ENCODE data around the gene TRRAP. TPM values are rescaled to one million over a fixed set of nuclear protein-coding genes. Genes with fewer than 3 reads are reported as not detected.

Gene TRRAP
- polyA plus RNA-seq, 1 donor (not counting 4 experiments of a cell fraction or from before 2014, with no cell fraction given), result 6.1 TPM

GRCh38 chr7:98921608-98922372 lies 43.5 kb downstream of the TRRAP start:
- Histone ChIP-seq H3K4me1 (ENCODE audit: control insufficient read depth, extremely low read depth, insufficient read depth, low read length) (no peaks in the 10 kb centered on the region), H3K9me3 (ENCODE audit: control insufficient read depth, low read depth, low read length) (no peaks in the 10 kb centered on the region), H2AFZ (ENCODE audit: control insufficient read depth, low read length) (no peak overlapping the region), H3K27ac (ENCODE audit: control insufficient read depth, insufficient read depth, low read length) (no peak overlapping the region), H4K20me1 (ENCODE audit: control insufficient read depth, extremely low read depth, insufficient read depth, low read length) (no peaks in the 10 kb centered on the region), H3K79me2 (ENCODE audit: control insufficient read depth, insufficient read depth, low read length) (no peaks in the 10 kb centered on the region), H3K9me1 (ENCODE audit: control insufficient read depth, extremely low read depth, insufficient read depth, low read length) (no peaks in the 10 kb centered on the region), H3K4me3 (ENCODE audit: control insufficient read depth in 2 of 3, extremely low read depth in 1 of 3, insufficient read depth in 2 of 3, low read depth in 1 of 3, low read length in 3 of 3) (no peak overlapping the region), H3K27me3 (ENCODE audit: control insufficient read depth, extremely low read depth, insufficient read depth, low read length) (no peaks in the 10 kb centered on the region), H3K4me2 (ENCODE audit: control insufficient read depth, extremely low read depth, insufficient read depth, low read depth, low read length) (no peak overlapping the region), H3K36me3 (ENCODE audit: control insufficient read depth in 2 of 2, extremely low read depth in 1 of 2, insufficient read depth in 2 of 2, low read length in 2 of 2) (peaks cover 23 to 36% of the 10 kb centered on the region in 2 experiments), H3K9ac (ENCODE audit: control insufficient read depth, extremely low read depth, insufficient read depth, low read length) (no peak overlapping the region)
- dilution Hi-C loops (cut with MboI; ENCODE audit: extremely low pct_ligation_motif_present, low sequenced_read_pairs), result no loop called here
- FAIRE-seq (no peak), DNase-seq (ENCODE audit: low read depth, low spot score) (no peak)
- TF ChIP-seq EZH2 (IDR thresholded peaks at IDR 0.05; ENCODE audit: low read length), result no peak
- TF ChIP-seq, protein P1, sequence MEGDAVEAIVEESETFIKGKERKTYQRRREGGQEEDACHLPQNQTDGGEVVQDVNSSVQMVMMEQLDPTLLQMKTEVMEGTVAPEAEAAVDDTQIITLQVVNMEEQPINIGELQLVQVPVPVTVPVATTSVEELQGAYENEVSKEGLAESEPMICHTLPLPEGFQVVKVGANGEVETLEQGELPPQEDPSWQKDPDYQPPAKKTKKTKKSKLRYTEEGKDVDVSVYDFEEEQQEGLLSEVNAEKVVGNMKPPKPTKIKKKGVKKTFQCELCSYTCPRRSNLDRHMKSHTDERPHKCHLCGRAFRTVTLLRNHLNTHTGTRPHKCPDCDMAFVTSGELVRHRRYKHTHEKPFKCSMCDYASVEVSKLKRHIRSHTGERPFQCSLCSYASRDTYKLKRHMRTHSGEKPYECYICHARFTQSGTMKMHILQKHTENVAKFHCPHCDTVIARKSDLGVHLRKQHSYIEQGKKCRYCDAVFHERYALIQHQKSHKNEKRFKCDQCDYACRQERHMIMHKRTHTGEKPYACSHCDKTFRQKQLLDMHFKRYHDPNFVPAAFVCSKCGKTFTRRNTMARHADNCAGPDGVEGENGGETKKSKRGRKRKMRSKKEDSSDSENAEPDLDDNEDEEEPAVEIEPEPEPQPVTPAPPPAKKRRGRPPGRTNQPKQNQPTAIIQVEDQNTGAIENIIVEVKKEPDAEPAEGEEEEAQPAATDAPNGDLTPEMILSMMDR (optimal IDR thresholded peaks at IDR 0.05 in 1 of 3, IDR thresholded peaks at IDR 0.05 in 1 of 3, conservative IDR thresholded peaks at IDR 0.05 in 1 of 3; ENCODE audit: extremely low read depth in 1 of 3, insufficient read depth in 2 of 3, low read length in 3 of 3), result no peak

- Histone ChIP-seq H3K79me2 (ENCODE audit: control insufficient read depth, insufficient read depth, low read length) (no peaks in the 10 kb centered on the region), H3K4me2 (ENCODE audit: control insufficient read depth, extremely low read depth, insufficient read depth, low read depth, low read length) (no peak overlapping the region), H3K36me3 (ENCODE audit: control insufficient read depth in 2 of 2, extremely low read depth in 1 of 2, insufficient read depth in 2 of 2, low read length in 2 of 2) (peaks cover 23 to 36% of the 10 kb centered on the region in 2 experiments), H3K9me3 (ENCODE audit: control insufficient read depth, low read depth, low read length) (no peaks in the 10 kb centered on the region), H3K27me3 (ENCODE audit: control insufficient read depth, extremely low read depth, insufficient read depth, low read length) (no peaks in the 10 kb centered on the region), H3K9me1 (ENCODE audit: control insufficient read depth, extremely low read depth, insufficient read depth, low read length) (no peaks in the 10 kb centered on the region), H3K4me3 (ENCODE audit: control insufficient read depth in 2 of 3, extremely low read depth in 1 of 3, insufficient read depth in 2 of 3, low read depth in 1 of 3, low read length in 3 of 3) (no peak overlapping the region), H2AFZ (ENCODE audit: control insufficient read depth, low read length) (no peak overlapping the region), H3K27ac (ENCODE audit: control insufficient read depth, insufficient read depth, low read length) (no peak overlapping the region), H4K20me1 (ENCODE audit: control insufficient read depth, extremely low read depth, insufficient read depth, low read length) (no peaks in the 10 kb centered on the region), H3K4me1 (ENCODE audit: control insufficient read depth, extremely low read depth, insufficient read depth, low read length) (no peaks in the 10 kb centered on the region), H3K9ac (ENCODE audit: control insufficient read depth, extremely low read depth, insufficient read depth, low read length) (no peak overlapping the region)
- FAIRE-seq (no peak), DNase-seq (ENCODE audit: low read depth, low spot score) (no peak)
- TF ChIP-seq, protein P1 (optimal IDR thresholded peaks at IDR 0.05 in 1 of 3, IDR thresholded peaks at IDR 0.05 in 1 of 3, conservative IDR thresholded peaks at IDR 0.05 in 1 of 3; ENCODE audit: extremely low read depth in 1 of 3, insufficient read depth in 2 of 3, low read length in 3 of 3), result no peak
- no peak for TF ChIP-seq EZH2 (IDR thresholded peaks at IDR 0.05; ENCODE audit: low read length)
- dilution Hi-C loops (cut with MboI; ENCODE audit: extremely low pct_ligation_motif_present, low sequenced_read_pairs), result no loop called here
These were observed 44.3 kb downstream of the TRRAP start for GRCh38 chr7:98922392-98923187.
